Liver (tissue), 2 donors: Measurements from ENCODE around the gene KIRREL3.

Experiments
- CTCF ChIP-seq: fragments of 150-350 bp; IDR thresholded peaks from 2 replicates; pipeline ENCODE4 v1.5.1; 2017; ENCODE audit warnings: improper control_type of control experiment, low read depth, low read length; ENCODE audit not compliant: missing input control
- MAX ChIP-seq: IDR thresholded peaks from 2 replicates; pipeline ENCODE4 v1.6.1; 2016; ENCODE audit warnings: antibody characterized with exemption
- donor health status: healthy.

- TF ChIP-seq CTCF (peak; percentile 98), MAX (no peak)
These were observed 559.6 kb downstream of the KIRREL3 start for GRCh38 chr11:126440792-126441514.
